GM18526 (cell line): ENCODE results near the gene BMF.

Source experiments
- POLR2A ChIP-seq: IDR thresholded peaks from 3 replicates; pipeline ENCODE4 v1.6.1; 2011; ENCODE audit not compliant: insufficient read length; ENCODE audit errors: extremely low read depth

The BMF gene

DNA sequence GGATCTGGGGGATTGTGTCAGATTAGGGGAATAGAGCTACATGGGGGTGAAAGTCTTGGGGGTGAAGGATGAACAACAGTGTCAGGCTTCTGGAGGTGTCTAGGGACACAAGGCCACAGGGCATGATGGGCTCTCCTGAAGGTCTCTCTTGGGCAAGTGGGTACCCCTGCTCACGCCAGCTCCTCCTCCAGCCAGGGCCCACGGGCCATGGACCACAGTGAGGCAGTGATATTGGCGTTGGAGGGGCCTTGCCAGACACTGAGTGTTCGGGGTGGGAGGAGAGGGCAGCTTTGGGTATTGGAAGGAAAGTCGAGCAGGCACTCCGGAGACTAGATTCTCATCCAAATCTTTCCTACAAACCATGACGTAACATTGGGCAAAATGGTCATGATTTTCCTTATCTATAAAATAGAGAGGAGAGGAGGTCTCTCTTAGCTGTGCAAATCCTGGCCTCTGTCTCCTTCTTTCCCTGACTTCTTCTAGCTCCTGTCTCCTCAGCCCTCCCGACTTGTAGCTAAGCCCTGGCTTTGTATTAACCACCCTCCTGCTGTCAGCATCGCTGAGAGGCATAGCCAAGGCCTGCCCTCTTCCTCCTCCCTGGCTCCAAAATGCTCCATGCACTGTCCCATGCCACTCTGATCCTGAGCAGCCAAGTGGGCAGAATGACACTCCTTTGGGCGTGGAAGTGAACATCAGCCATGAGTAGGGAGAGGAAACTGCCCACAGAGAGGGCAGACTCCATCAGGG lies 45.7 kb downstream of the BMF start:
- TF ChIP-seq POLR2A, result no peak

DNA sequence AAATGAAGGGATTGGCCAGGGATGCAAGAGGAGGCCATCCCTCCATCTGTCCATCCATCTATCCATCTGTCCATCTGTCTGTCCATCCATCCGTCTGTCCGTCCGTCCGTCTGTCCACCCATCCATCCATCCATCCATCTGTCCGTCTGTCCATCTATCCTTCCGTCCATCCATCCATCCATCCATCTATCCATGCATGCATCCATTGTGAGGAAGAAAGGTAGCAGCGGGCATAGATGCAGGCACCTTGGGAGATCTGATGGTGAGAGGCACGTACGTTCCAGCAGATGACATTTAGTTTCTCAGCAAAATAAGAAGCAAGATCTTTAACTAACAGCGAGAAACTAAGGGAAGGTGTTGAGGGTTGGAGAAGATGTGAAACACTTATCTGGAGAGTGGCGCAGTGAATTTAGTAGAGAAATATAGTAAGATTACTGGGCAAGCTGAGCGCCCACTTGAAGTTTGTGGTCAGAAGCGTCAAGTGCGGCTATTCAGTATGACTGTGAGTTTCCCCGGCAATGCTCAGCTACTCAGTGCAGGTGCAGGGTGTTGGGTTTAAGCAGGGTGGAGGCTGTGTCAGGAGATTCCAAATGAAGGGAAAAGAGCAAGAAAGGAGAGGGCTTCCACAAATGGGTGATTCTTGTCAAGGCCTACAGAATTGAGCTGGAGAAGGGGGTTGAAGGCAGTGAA lies 47.3 kb downstream of the BMF start:
- TF ChIP-seq POLR2A, result no peak

DNA sequence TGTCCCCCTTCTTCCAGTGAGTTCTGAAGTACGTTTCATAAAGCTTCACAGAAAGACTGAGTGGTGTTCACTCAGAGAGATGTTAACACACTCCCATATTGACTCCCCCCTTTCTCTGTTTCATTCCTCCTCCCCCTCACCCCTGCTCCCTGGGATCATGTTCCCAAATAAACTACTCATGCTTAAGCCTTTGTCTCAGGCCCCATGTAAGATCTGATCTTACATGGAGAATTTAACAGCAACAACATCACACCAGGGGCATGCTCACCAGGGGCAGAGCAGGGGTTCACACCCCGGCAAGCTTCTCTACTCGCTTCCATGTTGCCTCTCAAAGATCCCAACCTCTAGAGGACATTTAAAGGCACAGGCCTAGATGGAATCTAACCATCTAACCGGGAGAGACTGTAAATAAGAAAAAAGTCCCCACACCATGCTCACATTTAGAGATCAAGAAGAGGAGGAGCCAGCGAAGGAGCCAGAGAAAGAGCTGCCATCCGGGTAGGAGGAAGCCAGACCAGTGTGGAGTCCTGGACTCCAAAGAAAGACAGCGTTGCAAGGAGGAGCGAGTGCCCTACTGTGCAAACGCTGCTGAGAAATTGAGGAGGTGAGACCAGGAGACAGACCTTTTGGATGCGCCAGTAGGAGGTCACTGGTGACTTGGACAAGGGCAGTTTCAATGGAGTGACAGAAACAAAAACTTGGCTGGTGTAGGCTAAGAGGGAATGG lies 48.3 kb downstream of the BMF start:
- TF ChIP-seq POLR2A, result no peak

- no peak for TF ChIP-seq POLR2A
Observed at GRCh38 chr15:40059821-40060220, 48.9 kb downstream of the BMF start.

GRCh38 chr15:40058476-40059140 lies 50.1 kb downstream of the BMF start:
- no peak for TF ChIP-seq POLR2A

DNA sequence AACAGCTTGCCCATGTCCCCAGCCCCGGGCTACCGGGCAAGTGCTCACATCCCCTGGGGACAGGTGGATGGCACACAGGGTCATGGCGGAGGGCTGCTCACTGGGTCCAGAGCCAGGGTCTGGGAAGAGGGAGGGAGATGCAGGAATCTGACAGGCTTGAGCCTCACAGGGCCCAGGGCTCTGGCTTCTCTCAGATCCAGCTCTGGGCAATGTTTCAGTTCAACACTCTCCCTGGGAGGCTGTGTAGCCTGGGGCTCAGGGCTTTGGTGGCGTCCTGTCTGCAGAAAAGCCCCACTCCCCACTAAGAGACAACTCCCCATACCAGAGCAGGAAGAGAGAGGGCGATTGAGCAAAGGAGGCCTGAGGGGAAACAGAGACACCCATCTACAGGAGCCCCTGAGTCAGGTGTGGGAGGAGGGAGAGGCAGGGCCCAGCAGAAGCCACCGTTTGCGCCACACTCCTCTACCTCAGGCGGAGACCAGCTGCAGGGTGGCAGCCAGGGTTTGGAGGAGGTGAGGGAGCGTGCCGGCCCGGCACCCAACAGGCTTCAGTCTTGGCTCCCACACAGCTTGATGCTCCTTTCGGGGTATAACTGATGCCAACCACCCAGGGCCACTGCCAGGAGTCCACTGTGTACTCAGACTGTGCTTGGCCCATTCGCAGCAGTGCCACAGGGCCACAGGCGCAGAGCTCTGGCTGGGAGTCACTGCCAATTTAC lies 52.9 kb downstream of the BMF start:
- no peak for TF ChIP-seq POLR2A

DNA sequence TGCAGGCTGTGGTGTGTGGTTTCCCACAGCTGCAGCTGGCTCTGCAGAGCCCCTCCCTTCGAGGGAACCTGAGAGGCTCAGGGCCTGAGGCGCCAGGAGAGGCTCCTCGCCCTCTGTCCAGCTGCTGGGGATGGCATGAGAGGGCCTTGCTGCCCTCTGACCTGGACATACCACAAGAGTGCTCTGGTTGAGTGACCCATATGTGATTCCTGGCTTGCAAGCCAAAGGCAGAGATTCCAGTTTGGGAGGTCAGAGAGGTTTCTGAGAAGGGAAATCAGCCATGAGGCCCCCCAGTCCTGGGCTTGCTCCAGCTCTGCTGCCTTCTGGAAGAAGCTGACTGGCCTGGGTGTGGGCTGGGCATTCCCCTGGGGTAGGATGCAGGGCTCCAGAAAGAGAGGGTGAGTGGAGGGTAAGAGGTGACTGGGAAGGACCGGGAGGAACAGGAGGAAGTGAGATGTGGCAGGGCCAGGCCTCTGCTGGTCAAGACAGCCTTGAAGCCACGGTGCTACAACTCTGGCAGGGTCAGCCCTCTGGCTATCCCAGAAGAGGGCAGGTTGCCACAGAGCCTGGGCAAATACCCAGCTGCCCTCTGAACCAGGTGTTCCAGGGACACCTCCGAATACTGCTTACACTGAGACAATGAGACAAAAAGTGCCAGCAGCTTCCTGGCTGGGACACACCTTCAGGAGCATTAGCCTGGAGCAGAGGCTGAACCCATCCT lies 53.7 kb downstream of the BMF start:
- TF ChIP-seq POLR2A, result no peak

- no peak for TF ChIP-seq POLR2A
Observed at GRCh38 chr15:40054605-40054854, 54.1 kb downstream of the BMF start.

- no peak for TF ChIP-seq POLR2A
Observed at GRCh38 chr15:40053831-40054604, 54.7 kb downstream of the BMF start.

GRCh38 chr15:40053079-40053830 lies 55.4 kb downstream of the BMF start:
- TF ChIP-seq POLR2A, result no peak

- no peak for TF ChIP-seq POLR2A
Observed at GRCh38 chr15:40052604-40053003, 56.1 kb downstream of the BMF start.

DNA sequence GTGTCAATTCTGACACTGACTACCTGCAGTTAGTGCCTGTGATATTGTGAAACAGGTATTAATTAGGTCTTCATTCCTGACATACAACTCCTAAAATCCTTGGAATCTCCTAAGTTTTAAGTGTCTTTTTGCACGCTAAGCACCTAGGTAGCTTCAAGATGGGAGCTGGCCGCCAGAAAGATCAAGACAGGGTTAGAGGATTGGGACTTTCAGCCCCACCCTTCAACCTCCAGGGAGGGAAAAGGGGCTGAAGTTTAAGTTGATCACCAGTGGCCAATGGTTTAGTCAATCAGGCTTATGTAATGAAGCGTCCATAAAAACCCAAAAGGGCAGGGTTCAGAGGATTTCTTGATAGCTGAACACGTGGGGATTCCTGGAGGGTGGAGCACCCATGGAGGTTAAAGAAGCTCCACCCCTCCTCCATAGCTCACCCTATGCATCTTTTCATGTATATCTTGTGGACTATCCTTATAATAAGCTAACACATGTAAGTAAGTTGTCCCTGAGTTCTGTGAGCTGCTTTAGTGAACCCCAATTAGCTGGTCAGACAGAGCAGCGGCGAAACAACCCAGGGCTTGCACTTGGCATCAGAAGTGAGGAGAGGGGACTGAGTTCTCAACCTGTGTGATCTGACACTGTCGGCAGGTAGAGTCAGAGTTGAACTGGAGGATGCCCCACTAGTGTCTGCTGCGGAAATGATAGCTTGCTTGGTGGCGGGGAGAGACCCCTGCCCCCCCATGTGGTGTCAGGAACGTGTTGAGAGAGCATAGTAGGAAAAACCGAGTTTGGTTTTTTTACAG lies 56.9 kb downstream of the BMF start:
- TF ChIP-seq POLR2A, result no peak
